GM21528 (cell line): ENCODE data around the gene FAM120A.
"Not testable (repeated sequence)": the region's sequence is repeated elsewhere in the genome, so short reads cannot be mapped to it uniquely, and the experiment has no call there.

Experiments used
- ATAC-seq: cut with Tn5 transposase; IDR thresholded peaks from one replicate; pipeline ENCODE4 v1.9.1; 2021; ENCODE audit warnings: mild to moderate bottlenecking, moderate library complexity; ENCODE audit not compliant: unreplicated experiment, low FRiP score

FAM120A gene

GRCh38 chr9:93503381-93503780 lies 51.9 kb downstream of the FAM120A start:
- no peak for ATAC-seq

GRCh38 chr9:93505541-93506132 lies 54.2 kb downstream of the FAM120A start:
- ATAC-seq = no peak

DNA sequence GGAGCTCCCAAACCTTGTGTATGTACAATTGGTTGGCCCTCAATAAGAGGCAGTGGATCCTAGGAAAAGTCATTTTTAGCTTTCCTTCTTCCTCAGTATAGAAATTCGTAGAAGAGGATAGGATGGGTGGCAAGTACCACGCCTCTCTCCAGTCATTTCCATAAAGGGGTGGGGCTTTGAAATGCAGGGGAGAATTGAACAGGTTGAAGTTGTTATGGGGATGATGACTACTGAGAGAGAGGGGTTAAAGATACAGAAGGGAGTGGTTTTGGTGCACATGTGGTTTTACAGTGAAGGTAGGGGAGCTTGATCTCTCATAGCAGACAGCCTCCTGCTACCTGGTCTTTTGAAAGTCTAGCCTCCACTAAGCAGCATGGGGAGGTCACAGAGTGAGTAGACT lies 56.3 kb downstream of the FAM120A start:
- ATAC-seq = no peak

DNA sequence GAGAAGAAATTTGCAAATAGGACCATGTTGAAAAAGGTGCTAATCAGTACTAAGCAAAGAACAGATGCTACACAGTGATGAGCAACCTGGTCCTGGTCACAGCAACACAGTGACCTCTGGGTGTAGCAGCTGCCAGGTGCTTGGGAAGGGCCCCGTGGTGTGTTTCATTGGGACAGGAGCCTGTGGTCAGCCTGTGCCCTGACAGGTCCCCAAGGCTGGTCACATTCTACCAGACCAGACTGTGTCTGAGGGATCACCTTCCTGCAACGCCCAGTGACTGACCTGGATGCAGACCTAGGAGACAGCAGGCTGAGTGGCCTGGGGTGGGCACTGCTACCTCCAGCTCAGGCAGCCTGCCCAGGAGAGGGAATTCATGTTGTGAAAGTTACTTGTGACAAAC lies 56.7 kb downstream of the FAM120A start:
- no peak for ATAC-seq

GRCh38 chr9:93509084-93509483 lies 57.6 kb downstream of the FAM120A start:
- no peak for ATAC-seq

DNA sequence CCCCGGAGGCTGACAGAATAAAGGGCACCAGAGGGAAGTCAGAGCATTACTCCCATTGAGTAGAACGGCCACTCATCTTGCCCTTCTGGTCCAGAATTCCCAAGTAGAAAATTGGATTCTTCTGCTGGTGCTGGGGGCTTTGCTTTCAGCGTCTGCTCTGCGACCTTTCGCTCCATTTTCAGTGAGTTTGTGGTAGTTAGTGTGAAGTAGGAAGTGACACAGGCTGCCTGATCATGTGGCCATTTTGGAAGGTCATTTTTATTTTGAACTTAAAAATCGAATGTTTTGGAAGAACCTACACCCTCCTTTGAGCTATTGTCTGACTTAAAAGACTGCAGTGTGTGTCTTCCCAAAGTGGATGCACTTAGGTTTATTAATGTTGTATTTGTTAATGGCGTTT lies 58.6 kb downstream of the FAM120A start:
- no peak for ATAC-seq

DNA sequence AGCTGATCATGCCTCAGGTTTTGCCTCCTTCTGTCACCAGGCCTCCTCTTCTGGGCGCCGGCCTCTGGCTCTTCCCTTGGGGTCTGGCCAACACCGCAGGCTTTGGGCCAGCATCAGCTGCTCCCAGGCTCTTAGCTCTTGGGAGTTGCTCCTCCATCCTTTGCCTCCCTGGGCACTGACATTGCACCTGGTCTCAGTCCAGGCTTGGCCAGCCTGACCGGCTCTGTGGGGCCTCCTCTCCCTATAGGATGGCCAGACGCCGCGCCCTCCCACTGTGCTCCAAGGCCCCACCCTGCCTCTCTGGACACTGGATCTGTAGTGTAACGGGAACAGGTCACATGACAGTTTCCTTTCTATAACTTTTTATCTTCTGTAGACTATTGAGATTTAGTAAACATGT lies 59.7 kb downstream of the FAM120A start:
- ATAC-seq = not testable (repeated sequence)

GRCh38 chr9:93512170-93512812 lies 60.8 kb downstream of the FAM120A start:
- not testable (repeated sequence) for ATAC-seq

GRCh38 chr9:93513606-93514005 lies 62.1 kb downstream of the FAM120A start:
- ATAC-seq = no peak

- no peak for ATAC-seq
Observed at GRCh38 chr9:93517331-93517730, 65.8 kb downstream of the FAM120A start.

GRCh38 chr9:93520523-93520922 lies 69.0 kb downstream of the FAM120A start:
- no peak for ATAC-seq

DNA sequence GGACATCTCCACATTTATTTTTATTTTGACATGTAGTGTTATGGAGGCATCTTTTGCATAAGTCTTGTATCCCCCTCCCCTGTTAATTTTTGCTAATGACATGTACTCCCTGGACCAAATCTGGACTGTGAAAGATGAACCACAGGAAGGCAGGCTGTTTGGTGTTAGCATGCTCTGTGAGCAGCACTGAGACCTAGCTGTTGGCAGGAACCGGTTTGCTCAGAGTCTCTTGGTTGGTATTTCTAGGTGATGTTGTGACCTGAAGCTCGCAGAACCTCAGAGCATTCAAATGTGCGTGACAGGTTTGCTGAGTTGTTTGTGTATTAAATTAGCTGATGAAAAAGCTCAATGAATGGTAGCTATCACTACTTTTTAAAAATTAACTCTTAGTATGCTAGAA lies 71.3 kb downstream of the FAM120A start:
- no peak for ATAC-seq

- no peak for ATAC-seq
Observed at GRCh38 chr9:93523518-93524144, 72.1 kb downstream of the FAM120A start.

- ATAC-seq = no peak
Observed at GRCh38 chr9:93525476-93525875, 74.0 kb downstream of the FAM120A start.

DNA sequence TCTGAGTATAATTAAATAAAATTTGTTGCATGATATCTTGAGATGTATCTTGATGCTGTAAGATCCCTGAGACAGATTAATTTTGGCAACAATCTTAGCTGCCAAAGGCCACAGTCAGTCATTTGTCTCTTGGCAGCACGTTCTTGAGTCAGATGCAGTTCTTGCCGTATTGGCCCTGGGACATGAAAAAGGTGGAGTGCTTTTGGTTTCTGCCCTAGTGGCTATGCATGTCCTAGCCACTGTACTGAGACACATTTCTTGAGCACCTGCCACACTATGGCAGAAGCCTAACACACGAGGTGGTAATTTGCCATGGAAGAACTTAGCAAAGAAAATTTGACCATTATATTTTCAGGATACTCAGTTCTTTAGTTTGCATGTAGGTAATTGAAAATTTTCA lies 79.9 kb downstream of the FAM120A start:
- ATAC-seq = no peak

- ATAC-seq = no peak
Observed at GRCh38 chr9:93532141-93532540, 80.7 kb downstream of the FAM120A start.

GRCh38 chr9:93533863-93534262 lies 82.4 kb downstream of the FAM120A start:
- no peak for ATAC-seq

DNA sequence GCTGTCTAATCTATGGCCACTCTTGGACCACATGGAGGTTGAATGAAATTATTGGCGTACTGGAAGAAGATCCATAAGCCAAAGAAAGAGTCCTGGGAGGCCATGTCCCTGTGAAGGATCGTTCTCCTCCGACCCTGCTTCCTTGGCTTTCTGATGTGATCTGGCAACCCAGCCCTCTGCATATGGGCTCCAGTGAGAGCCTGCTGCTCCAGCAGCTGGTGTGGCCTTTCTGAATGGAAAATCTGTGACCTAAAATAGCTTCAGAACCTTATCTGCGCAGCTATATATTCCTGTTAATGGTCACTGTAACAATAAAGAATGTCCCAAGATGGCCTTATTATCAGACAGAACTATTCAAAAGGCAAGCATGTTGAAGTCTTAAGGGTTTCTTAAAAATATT lies 84.7 kb downstream of the FAM120A start:
- ATAC-seq = no peak

DNA sequence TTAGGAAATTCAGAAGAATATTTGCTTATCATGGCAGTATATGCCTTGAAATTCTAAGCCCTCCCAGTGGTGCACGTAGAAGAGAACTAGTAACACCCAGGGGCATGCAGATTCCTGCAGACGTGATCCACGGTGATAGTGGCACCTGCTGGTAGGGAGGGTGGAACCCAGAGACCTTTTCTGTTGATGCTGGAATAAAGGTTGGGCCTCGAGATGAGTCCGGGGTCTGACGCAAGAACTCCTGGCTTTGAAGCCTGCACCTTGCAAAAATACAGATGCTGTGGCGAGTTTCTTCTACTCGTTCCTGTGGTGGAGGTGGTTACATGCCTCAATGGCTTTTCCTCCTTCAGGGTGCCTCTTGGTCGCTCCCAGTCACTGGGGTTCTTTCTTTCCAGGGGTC lies 85.4 kb downstream of the FAM120A start:
- no peak for ATAC-seq

DNA sequence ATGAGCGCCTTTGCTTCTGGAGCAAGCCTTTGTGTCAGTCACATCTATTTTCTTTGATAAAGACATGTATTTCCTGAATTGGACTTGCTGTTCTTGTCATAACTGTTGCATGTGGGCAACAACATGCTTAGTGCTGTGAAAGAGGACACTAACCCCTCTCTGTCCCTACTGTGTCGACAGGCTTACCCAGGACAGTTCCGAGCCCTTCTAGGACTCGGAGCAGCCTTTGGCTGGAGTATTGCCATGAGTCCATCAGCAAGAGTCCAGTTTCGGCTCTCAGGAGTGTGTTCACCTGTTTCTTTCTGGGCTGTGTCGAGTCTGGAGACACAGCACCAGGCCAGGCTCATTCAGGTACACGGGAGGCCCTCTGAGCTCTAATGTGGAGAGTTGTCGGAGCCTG lies 88.8 kb downstream of the FAM120A start:
- no peak for ATAC-seq

GRCh38 chr9:93541005-93541404 lies 89.5 kb downstream of the FAM120A start:
- ATAC-seq = no peak
